K562 (cell line): ENCODE data around the gene MAP3K14. TPM values are rescaled to one million over a fixed set of nuclear protein-coding genes. Genes with fewer than 3 reads are reported as not detected.
A peak's percentile ranks its signal among the peaks of the same experiment; 100 is the strongest.

Source experiments
- ADNP ChIP-seq: fragments of 200-800 bp; sonication (Bioruptor generic); IDR thresholded peaks from 2 replicates; pipeline ENCODE4 v1.6.1; 2016; ENCODE audit warnings: missing genetic modification characterization, missing compliant biosample characterization
- FOXK2 ChIP-seq, 2 experiments: fragments of 450-650 bp; IDR thresholded peaks in 1 of 2; conservative IDR thresholded peaks in 1 of 2; 2 replicates each; pipeline ENCODE4 v1.6.1; 2016; ENCODE audit warnings: low read depth in 2 of 2, mild to moderate bottlenecking in 1 of 2
- HMG20A ChIP-seq: fragments of 450-650 bp; formaldehyde crosslinking; conservative IDR thresholded peaks from 2 replicates; pipeline ENCODE4 v1.4.0; 2020; ENCODE audit warnings: mild to moderate bottlenecking, mixed read lengths
- KLF16 ChIP-seq: IDR thresholded peaks from 2 replicates; pipeline ENCODE4 v1.6.1; 2016; ENCODE audit warnings: antibody characterized with exemption
- L3MBTL2 ChIP-seq: fragments of 450-650 bp; IDR thresholded peaks from 2 replicates; pipeline ENCODE4 v1.6.1; 2016; ENCODE audit warnings: mild to moderate bottlenecking, moderate library complexity
- MTF1 ChIP-seq: fragments of 250-450 bp; sonication (Bioruptor Pico); IDR thresholded peaks from 2 replicates; pipeline ENCODE4 v1.9.0; 2021; ENCODE audit warnings: moderate library complexity, mild to moderate bottlenecking, inconsistent platforms, borderline replicate concordance
- MYBL2 ChIP-seq, 2 experiments: fragments of 450-650 bp in 1 of 2; sonication (generic) in 1 of 2; formaldehyde crosslinking in 1 of 2; IDR thresholded peaks; 2 replicates each; pipeline versions ENCODE4 v1.6.1 to v1.8.1; 2017 to 2022; ENCODE audit warnings: borderline replicate concordance in 1 of 2, inconsistent platforms in 1 of 2, low read depth in 1 of 2, mild to moderate bottlenecking in 1 of 2, missing genetic modification reagents in 1 of 2, moderate library complexity in 1 of 2
- NCOA4 ChIP-seq: fragments of 450-650 bp; IDR thresholded peaks from 2 replicates; pipeline ENCODE4 v1.6.1; 2018; ENCODE audit warnings: mild to moderate bottlenecking; ENCODE audit not compliant: partially characterized antibody
- NELFE ChIP-seq: IDR thresholded peaks from 2 replicates; pipeline ENCODE4 v1.6.1; 2011; ENCODE audit warnings: mild to moderate bottlenecking; ENCODE audit not compliant: insufficient read depth, insufficient read length
- SFPQ ChIP-seq: fragments of 200-400 bp; formaldehyde crosslinking; IDR thresholded peaks from 2 replicates; pipeline ENCODE4 v1.6.1; 2017; ENCODE audit warnings: mild to moderate bottlenecking, low read depth, low read length, moderate library complexity
- SRF ChIP-seq, 2 experiments: fragments of 250-450, 450-650 bp in 1 of 2; sonication (Bioruptor Pico) in 1 of 2; sonication (generic) in 1 of 2; formaldehyde crosslinking; IDR thresholded peaks; 2 replicates each; pipeline versions ENCODE4 v1.5.0 to v1.5.1; 2020 to 2022; ENCODE audit warnings: mild to moderate bottlenecking in 1 of 2, missing genetic modification reagents in 1 of 2
- TEAD1 ChIP-seq, 2 experiments: fragments of 450-650 bp in 1 of 2; sonication (generic) in 1 of 2; formaldehyde crosslinking; IDR thresholded peaks; 2 replicates each; pipeline versions ENCODE4 v1.4.0 to v1.8.0; 2020 to 2022; ENCODE audit warnings: mild to moderate bottlenecking in 2 of 2, missing genetic modification reagents in 1 of 2
- TEAD2 ChIP-seq: fragments of 450-650 bp; IDR thresholded peaks from 2 replicates; pipeline ENCODE4 v1.6.1; 2016; ENCODE audit warnings: missing genetic modification characterization, control low read depth, missing compliant biosample characterization
- UBTF ChIP-seq, 2 experiments: IDR thresholded peaks; 2 replicates each; pipeline ENCODE4 v1.6.1; 2012; ENCODE audit warnings: improper control_type of control experiment in 2 of 2, low read depth in 2 of 2, low read length in 2 of 2, borderline replicate concordance in 1 of 2
- ZNF507 ChIP-seq: conservative IDR thresholded peaks from 2 replicates; pipeline ENCODE4 v1.6.1; 2017; ENCODE audit warnings: missing genetic modification characterization, missing compliant biosample characterization
- ZNF655 ChIP-seq: fragments of 250-450 bp; sonication (Bioruptor Pico); IDR thresholded peaks from 2 replicates; pipeline ENCODE4 v1.5.0; 2021
- polyA plus RNA-seq, 8 experiments: library from polyadenylated mRNA; depleted of rRNA in 4 of 8; stranded (reverse) in 5 of 8; unstranded in 3 of 8; fragments of >200 nt; fragmentation: Nextera tagmentation in 2 of 8; fragmentation: Illumina TruSeq in 1 of 8; extraction: Ambion mirVana in 2 of 8; extraction: Trizol in 1 of 8; gene quantifications; 2 replicates each; pipeline versions ENCODE4 v1.2.1 to v1.2.3, GENCODE V29; 2011 to 2014; ENCODE audit warnings: inconsistent platforms in 1 of 8, missing spikeins in 1 of 8
- total RNA-seq, 7 experiments: library from RNA; depleted of rRNA in 6 of 7; stranded (reverse); fragments of >200 nt in 6 of 7; fragmentation: Illumina TruSeq in 2 of 7; extraction: Trizol in 2 of 7; gene quantifications; 2 replicates each; pipeline versions ENCODE4 v1.2.1 to v1.2.3, GENCODE V29; 2011 to 2021; ENCODE audit warnings: low replicate concordance in 1 of 7
- TF ChIP-seq, protein P1 (sequence below): sonication (generic); formaldehyde crosslinking; IDR thresholded peaks from 2 replicates; pipeline ENCODE4 v1.8.0; 2022; ENCODE audit warnings: mild to moderate bottlenecking, missing genetic modification reagents
- TF ChIP-seq, protein P2 (sequence below): IDR thresholded peaks from 2 replicates; pipeline ENCODE4 v1.6.1; 2012; ENCODE audit warnings: low read depth, low read length, improper control_type of control experiment, borderline replicate concordance

MAP3K14 gene
- total and polyA plus RNA-seq, 9 of the 15 experiments (the other 6 are each of a cell fraction or from before 2014, with no cell fraction given) = 0.45 to 8.7 (median 3.2) TPM

DNA sequence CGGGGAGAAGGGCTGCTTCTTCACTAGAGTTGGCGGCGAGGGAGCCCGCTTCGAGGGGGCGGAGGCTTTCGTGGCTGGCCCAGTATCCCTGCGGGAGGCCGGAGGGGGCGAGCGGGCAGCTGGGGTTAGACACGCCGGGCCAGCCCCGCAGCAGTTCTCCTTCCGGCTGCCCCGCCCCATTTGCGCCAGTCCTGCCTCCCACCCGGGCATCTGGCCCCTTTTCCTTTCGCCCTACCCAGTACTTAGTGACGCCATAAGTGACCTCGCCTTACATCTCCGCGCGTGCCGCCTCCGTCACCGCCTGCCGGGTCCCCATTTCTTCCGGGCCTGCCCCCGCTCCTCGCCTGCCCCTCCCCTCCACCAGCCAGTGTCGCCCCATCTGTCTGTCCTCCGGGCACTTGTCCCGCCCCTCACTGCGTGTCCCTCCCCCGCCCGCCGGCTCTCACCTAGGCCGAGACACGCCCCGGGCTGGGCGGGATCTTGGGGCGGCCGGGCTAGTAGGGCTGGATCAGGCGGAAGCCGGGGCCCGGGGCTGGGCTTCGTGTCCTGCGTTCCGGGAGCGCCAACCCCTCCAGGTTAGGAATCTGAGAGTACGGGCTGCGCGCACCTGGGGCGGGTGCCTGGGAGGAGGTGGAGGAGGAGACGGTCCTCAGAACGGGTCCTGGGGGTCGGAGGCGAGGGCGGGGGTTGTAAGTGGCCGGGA lies 69.2 kb downstream of the MAP3K14 start (continued):
- TF ChIP-seq ZNF507 = no peak
- TF ChIP-seq ZNF655 (CRISPR knock-in tag) = no peak
- TF ChIP-seq, protein P1, sequence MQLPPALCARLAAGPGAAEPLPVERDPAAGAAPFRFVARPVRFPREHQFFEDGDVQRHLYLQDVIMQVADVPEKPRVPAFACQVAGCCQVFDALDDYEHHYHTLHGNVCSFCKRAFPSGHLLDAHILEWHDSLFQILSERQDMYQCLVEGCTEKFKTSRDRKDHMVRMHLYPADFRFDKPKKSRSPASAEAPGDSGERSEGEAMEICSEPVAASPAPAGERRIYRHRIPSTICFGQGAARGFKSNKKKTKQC (CRISPR knock-in tag) = no peak
- TF ChIP-seq TEAD2 (tag) = no peak
- TF ChIP-seq UBTF (IDR thresholded peaks at IDR 0.05; ENCODE audit: borderline replicate concordance in 1 of 2, low read depth in 2 of 2, low read length in 2 of 2) = no peak
- TF ChIP-seq NELFE = no peak
- TF ChIP-seq, protein P2, sequence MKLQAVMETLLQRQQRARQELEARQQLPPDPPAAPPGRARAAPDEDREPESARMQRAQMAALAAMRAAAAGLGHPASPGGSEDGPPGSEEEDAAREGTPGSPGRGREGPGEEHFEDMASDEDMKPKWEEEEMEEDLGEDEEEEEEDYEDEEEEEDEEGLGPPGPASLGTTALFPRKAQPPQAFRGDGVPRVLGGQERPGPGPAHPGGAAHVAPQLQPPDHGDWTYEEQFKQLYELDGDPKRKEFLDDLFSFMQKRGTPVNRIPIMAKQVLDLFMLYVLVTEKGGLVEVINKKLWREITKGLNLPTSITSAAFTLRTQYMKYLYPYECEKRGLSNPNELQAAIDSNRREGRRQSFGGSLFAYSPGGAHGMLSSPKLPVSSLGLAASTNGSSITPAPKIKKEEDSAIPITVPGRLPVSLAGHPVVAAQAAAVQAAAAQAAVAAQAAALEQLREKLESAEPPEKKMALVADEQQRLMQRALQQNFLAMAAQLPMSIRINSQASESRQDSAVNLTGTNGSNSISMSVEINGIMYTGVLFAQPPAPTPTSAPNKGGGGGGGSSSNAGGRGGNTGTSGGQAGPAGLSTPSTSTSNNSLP = no peak
- TF ChIP-seq NCOA4 = no peak
- TF ChIP-seq ADNP = no peak
- TF ChIP-seq L3MBTL2 = peak; percentile 61; the same call in 1 of the 2 replicates
- TF ChIP-seq HMG20A (CRISPR knock-in tag) = no peak
- peak in 1 of 2 experiments; percentile 9; a peak in 1 of 4 replicates for TF ChIP-seq SRF (CRISPR knock-in tag; IDR thresholded peaks at IDR 0.05)
- TF ChIP-seq KLF16 = peak; percentile 9; the same call in 1 of the 2 replicates
- TF ChIP-seq MYBL2 (IDR thresholded peaks at IDR 0.05; ENCODE audit: low read depth) = no peak
- TF ChIP-seq MYBL2 (CRISPR knock-in tag; IDR thresholded peaks at IDR 0.05; ENCODE audit: borderline replicate concordance) = no peak
- TF ChIP-seq FOXK2 (conservative IDR thresholded peaks at IDR 0.05 in 1 of 2, IDR thresholded peaks at IDR 0.05 in 1 of 2; ENCODE audit: low read depth in 2 of 2) = 0 out of 4 replicates have a peak, but pooled peaks of 1 of the 2 experiments have one; percentile 51
- TF ChIP-seq SFPQ = no peak
- TF ChIP-seq TEAD1 (CRISPR knock-in tag; IDR thresholded peaks at IDR 0.05) = peak in 1 of 2 experiments; percentile 19; a peak in 1 of 4 replicates
- no peak for TF ChIP-seq MTF1 (CRISPR knock-in tag)
